Coronary artery (tissue), 2 donors: ENCODE measurements around the gene SERPINE2.
A peak's percentile ranks its signal among the peaks of the same experiment; 100 is the strongest.

Experiments
- DNase-seq: peaks from one replicate; pipeline ENCODE4 v3.0.0-alpha.2; 2017; ENCODE audit warnings: low spot score
- H3K27ac ChIP-seq, 2 donors: fragments of 200-600 bp; sonication (generic); one replicate each; pipeline ENCODE4 v1.5.1; 2016 to 2019
- H3K4me3 ChIP-seq: fragments of 200-600 bp; sonication (generic); 2 replicates; pipeline ENCODE4 v1.5.1; 2016; ENCODE audit warnings: mild to moderate bottlenecking, moderate library complexity
- TF ChIP-seq, protein P1 (sequence below): fragments of 200-600 bp; sonication (generic); IDR thresholded peaks from one replicate; pipeline ENCODE4 v1.5.1; 2019; ENCODE audit warnings: antibody characterized with exemption

The SERPINE2 gene

DNA sequence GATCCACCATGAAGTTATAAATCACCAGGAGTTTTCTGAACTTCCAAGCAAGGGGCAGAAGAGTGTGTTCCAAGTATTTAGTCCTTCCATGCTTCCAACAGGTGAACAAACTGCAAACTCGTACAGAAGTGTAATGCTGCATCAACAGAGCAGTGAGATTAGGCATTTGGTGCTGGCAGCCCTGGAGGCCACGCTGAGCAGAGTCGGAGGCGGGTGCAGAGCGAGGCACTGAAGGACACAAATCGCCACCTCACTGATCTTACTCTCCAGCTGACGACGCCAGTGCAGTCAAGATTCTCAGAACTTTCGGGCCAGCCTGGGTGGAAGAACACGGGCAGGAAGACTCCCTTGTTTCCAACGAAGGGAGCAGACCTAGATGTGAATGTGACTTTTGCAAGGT is 39.2 kb downstream of the SERPINE2 start:
- H3K4me3 ChIP-seq, result no peak overlapping the region
- TF ChIP-seq, protein P1, sequence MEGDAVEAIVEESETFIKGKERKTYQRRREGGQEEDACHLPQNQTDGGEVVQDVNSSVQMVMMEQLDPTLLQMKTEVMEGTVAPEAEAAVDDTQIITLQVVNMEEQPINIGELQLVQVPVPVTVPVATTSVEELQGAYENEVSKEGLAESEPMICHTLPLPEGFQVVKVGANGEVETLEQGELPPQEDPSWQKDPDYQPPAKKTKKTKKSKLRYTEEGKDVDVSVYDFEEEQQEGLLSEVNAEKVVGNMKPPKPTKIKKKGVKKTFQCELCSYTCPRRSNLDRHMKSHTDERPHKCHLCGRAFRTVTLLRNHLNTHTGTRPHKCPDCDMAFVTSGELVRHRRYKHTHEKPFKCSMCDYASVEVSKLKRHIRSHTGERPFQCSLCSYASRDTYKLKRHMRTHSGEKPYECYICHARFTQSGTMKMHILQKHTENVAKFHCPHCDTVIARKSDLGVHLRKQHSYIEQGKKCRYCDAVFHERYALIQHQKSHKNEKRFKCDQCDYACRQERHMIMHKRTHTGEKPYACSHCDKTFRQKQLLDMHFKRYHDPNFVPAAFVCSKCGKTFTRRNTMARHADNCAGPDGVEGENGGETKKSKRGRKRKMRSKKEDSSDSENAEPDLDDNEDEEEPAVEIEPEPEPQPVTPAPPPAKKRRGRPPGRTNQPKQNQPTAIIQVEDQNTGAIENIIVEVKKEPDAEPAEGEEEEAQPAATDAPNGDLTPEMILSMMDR, result no peak
- no peak overlapping the region for H3K27ac ChIP-seq
- no peak for DNase-seq

DNA sequence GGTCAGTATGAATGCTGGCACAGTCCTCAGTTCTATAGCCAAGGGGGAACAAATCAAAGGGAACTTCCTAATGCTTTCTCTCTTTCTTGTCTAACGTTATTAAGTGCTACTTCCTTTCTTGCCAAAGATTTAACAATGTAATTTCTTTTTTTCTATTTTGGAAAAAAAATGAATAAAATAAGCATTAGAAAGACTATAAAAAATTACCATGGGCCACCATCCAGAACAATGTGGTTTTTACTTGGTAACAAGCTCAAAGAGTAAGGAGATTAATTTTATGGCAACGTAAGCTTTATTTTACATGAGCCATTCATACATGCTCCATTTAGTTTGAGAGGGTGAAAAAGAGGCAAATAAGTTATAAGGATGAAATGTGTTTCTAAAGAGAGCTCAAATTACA is 40.1 kb downstream of the SERPINE2 start:
- TF ChIP-seq, protein P1, result no peak
- DNase-seq, result no peak
- Histone ChIP-seq H3K4me3 (no peak overlapping the region), H3K27ac (no peak overlapping the region)

DNA sequence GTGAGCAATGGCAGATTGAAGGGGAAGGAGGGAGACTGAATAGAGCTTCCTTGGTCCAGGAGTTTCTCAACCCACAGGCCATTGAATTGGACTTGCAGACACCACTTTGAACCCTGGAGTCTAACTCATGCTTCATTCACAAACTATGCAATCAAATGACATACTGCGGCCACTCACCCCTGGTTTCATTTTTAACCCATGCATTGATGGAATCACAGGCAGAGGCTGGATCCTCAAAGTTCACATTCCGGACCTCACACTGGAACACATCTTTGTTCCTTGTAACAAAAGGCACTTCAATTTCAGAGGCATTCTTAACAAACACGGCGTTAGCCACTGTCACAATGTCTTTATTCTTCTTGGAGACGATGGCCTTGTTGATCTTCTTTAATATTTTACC is 41.1 kb downstream of the SERPINE2 start:
- no peak overlapping the region for H3K27ac ChIP-seq
- TF ChIP-seq, protein P1, result no peak
- DNase-seq, result no peak
- no peak overlapping the region for H3K4me3 ChIP-seq

DNA sequence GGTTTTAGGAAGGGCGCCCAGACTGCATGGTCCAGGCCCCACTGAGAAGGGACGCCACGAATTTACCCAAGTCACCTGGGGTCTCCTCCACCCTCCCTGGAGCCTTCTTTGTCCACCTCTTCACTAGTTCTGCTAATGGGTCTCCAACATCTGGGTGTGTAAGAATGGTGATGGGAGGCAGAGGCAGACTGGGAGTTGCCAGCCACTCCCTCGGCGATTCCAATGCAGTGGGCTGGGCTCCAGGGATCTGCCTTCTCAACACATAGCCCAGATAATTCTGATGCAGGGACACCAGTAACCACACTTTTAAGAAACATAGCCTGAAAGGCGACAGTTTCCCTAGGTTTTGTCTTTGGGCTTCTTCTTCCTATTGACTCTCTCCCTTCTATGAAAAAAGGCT is 42.7 kb downstream of the SERPINE2 start:
- DNase-seq, result no peak
- no peak overlapping the region for H3K27ac ChIP-seq
- H3K4me3 ChIP-seq, result no peak overlapping the region
- TF ChIP-seq, protein P1, result no peak

DNA sequence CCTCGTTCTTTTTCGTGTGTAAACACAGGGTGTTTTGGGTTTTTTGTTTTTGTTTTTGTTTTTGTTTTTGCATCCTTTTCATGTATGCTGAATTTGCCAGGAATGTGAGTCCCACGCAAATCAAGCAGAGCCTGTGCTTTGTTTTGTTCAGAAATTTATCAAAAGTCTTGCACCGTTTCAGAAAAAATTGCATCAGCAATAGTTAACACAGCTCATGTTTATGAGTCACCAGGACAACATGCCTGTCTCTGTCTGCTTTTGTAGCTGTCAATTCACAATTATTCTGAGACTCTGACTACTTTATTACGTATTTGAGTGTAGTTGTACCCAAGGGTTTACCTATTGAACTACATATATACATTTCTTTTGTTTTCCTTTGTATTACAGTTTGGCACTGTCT is 43.5 kb downstream of the SERPINE2 start:
- no peak for DNase-seq
- H3K4me3 ChIP-seq, result no peak overlapping the region
- H3K27ac ChIP-seq, result no peak overlapping the region
- TF ChIP-seq, protein P1, result no peak

DNA sequence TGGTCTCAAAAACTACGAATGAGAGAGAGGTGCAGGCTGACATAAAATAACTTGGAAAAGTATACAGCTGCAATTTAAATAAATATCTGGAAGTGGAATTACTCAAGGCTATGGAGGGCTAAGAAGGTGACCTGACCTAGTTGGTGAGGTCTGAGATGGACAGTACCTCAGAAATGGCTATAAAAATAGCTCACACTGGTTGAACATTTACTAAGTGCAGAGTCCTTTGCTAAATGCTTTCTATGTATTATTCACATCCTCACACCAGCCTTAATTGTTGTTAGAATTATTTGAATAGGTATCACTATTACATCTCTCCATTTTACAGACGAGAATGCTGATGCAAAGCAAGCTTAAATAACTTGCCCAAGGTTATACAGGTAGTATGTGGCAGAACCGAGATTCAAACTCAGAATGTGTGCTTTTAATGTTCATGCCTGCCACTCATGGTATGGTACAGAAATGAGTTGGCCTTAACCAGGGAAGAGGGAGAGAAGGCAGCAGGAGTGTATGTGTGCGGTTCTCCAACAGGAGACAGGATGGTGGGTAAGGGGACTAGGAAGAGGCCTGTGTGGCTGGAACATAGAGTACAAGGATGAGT is 44.4 kb downstream of the SERPINE2 start:
- no peak overlapping the region for H3K27ac ChIP-seq
- no peak for DNase-seq
- H3K4me3 ChIP-seq, result no peak overlapping the region
- TF ChIP-seq, protein P1, result no peak

DNA sequence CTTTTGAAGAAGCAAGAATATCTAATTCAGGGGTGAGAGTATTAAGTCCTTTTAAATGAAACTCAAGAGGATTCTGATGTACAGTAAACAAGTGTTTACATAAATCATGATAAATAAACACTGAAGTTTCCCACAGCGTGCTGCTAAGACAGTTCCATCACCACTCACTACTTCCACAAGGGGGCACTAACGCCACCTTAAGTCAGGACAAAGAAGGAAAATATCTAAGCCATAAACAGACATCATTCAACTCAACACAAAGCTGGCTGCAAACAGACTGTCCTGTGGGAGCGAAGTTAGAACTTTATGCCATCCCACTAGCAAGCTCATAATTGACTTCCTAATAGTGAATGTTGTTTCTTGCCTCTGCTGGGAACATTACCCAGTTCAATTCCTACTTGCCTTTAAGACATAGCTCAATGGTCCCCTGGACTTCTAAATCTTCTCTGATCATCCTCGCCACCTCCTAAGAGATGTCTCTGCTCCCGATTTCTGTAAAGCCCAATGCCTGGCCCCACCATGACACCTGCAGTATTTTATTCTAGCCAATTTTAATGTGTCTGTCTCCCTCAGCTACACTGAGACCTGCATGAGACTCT is 45.4 kb downstream of the SERPINE2 start:
- TF ChIP-seq, protein P1, result peak; percentile 51
- H3K4me3 ChIP-seq, result no peak overlapping the region
- DNase-seq, result no peak
- H3K27ac ChIP-seq, result no peak overlapping the region
